HEK293 (cell line): ENCODE data around the gene ZMYND15.

Source experiments
- CTCF ChIA-PET: fragments of 350-600 bp; formaldehyde crosslinking; extraction: SDS; loops from one replicate; lab custom pipeline; 2021; ENCODE audit warnings: antibody characterized with exemption; lab: Yijun Ruan, JAX
- POLR2A ChIA-PET: fragments of 300-600 bp; formaldehyde crosslinking; extraction: SDS; loops from one replicate; lab custom pipeline; 2020; ENCODE audit warnings: antibody characterized with exemption, inconsistent platforms; lab: Yijun Ruan, JAX
- H3K27ac ChIP-seq: fragments of 200-500 bp; sonication (Bioruptor generic); 2 replicates; pipeline ENCODE4 v1.5.1; 2014; ENCODE audit warnings: low read depth, low read length, control low read depth, inconsistent platforms; ENCODE audit errors: extremely low read depth
- H3K36me3 ChIP-seq, 2 experiments: fragments of 200-500 bp in 1 of 2; sonication (Bioruptor generic) in 1 of 2; 1 replicate in 1 of 2; 2 replicates in 1 of 2; pipeline ENCODE4 v1.5.1; 2014 to 2017; ENCODE audit warnings: inconsistent platforms in 2 of 2, low read length in 2 of 2; ENCODE audit not compliant: control insufficient read depth in 2 of 2, insufficient read depth in 1 of 2
- H3K4me1 ChIP-seq: fragments of 200-500 bp; sonication (Bioruptor generic); 2 replicates; pipeline ENCODE4 v1.5.1; 2014; ENCODE audit warnings: mild to moderate bottlenecking, low read length, inconsistent platforms; ENCODE audit not compliant: control insufficient read depth, insufficient read depth
- H3K4me3 ChIP-seq: 2 replicates; pipeline ENCODE4 v1.5.1; 2011; ENCODE audit warnings: low read depth, mild to moderate bottlenecking, control low read depth, low read length, moderate library complexity
- H3K9me3 ChIP-seq: fragments of 200-500 bp; sonication (Bioruptor generic); 2 replicates; pipeline ENCODE4 v1.5.1; 2014; ENCODE audit warnings: low read depth, low read length, inconsistent platforms; ENCODE audit not compliant: control insufficient read depth, insufficient read depth
- HOXA7 ChIP-seq: sonication (generic); formaldehyde crosslinking; IDR thresholded peaks from 2 replicates; pipeline ENCODE4 v1.8.1; 2022; ENCODE audit warnings: missing genetic modification reagents, borderline replicate concordance
- KLF1 ChIP-seq: fragments of 450-650 bp; formaldehyde crosslinking; IDR thresholded peaks from 2 replicates; pipeline ENCODE4 v1.5.1; 2016; ENCODE audit warnings: missing biosample characterization, missing genetic modification characterization
- OVOL3 ChIP-seq: fragments of 450-650 bp; formaldehyde crosslinking; IDR thresholded peaks from 2 replicates; pipeline ENCODE4 v1.5.1; 2016; ENCODE audit warnings: missing biosample characterization, missing genetic modification characterization
- RBAK ChIP-seq: fragments of 450-650 bp; formaldehyde crosslinking; IDR thresholded peaks from 2 replicates; pipeline ENCODE4 v1.5.1; 2016; ENCODE audit warnings: missing biosample characterization, missing genetic modification characterization
- SALL2 ChIP-seq: fragments of 450-650 bp; formaldehyde crosslinking; IDR thresholded peaks from 2 replicates; pipeline ENCODE4 v1.5.0; 2017; ENCODE audit warnings: missing biosample characterization, mild to moderate bottlenecking, missing genetic modification characterization, borderline replicate concordance
- SETDB1 ChIP-seq: IDR thresholded peaks from one replicate; pipeline ENCODE4 v1.6.1; 2017; ENCODE audit warnings: mild to moderate bottlenecking, low read length, moderate library complexity, mixed read lengths; ENCODE audit not compliant: insufficient read length
- ZNF155 ChIP-seq: fragments of 450-650 bp; formaldehyde crosslinking; IDR thresholded peaks from 2 replicates; pipeline ENCODE4 v1.5.1; 2016; ENCODE audit warnings: missing biosample characterization, missing genetic modification characterization
- ZNF335 ChIP-seq: fragments of 450-650 bp; formaldehyde crosslinking; conservative IDR thresholded peaks from 2 replicates; pipeline ENCODE4 v1.5.1; 2016; ENCODE audit warnings: missing biosample characterization, missing genetic modification characterization
- ZNF354C ChIP-seq: fragments of 450-650 bp; formaldehyde crosslinking; IDR thresholded peaks from 2 replicates; pipeline ENCODE4 v1.5.1; 2016; ENCODE audit warnings: missing biosample characterization, missing genetic modification characterization, low read depth, borderline replicate concordance
- ZNF37A ChIP-seq: fragments of 450-650 bp; IDR thresholded peaks from 2 replicates; pipeline ENCODE4 v1.5.1; 2018; ENCODE audit warnings: missing biosample characterization, missing genetic modification characterization
- ZNF558 ChIP-seq: fragments of 450-650 bp; formaldehyde crosslinking; IDR thresholded peaks from 2 replicates; pipeline ENCODE4 v1.5.1; 2016; ENCODE audit warnings: missing biosample characterization, missing genetic modification characterization
- ZNF600 ChIP-seq: fragments of 450-650 bp; formaldehyde crosslinking; IDR thresholded peaks from 2 replicates; pipeline ENCODE4 v1.5.1; 2016; ENCODE audit warnings: missing biosample characterization, missing genetic modification characterization
- ZNF777 ChIP-seq: fragments of 450-650 bp; formaldehyde crosslinking; IDR thresholded peaks from 2 replicates; pipeline ENCODE4 v1.5.1; 2017; ENCODE audit warnings: missing biosample characterization, missing genetic modification characterization, borderline replicate concordance
- ZNF792 ChIP-seq: fragments of 450-650 bp; formaldehyde crosslinking; IDR thresholded peaks from 2 replicates; pipeline ENCODE4 v1.5.1; 2016; ENCODE audit warnings: missing biosample characterization, missing genetic modification characterization
- TF ChIP-seq, protein P1 (sequence below): fragments of 450-650 bp; formaldehyde crosslinking; IDR thresholded peaks from 2 replicates; pipeline ENCODE4 v1.5.1; 2016; ENCODE audit warnings: missing biosample characterization, missing genetic modification characterization
- TF ChIP-seq, protein P2 (sequence below): fragments of 450-650 bp; formaldehyde crosslinking; IDR thresholded peaks from 2 replicates; pipeline ENCODE4 v1.5.1; 2016; ENCODE audit warnings: missing biosample characterization, missing genetic modification characterization
- TF ChIP-seq, protein P3 (sequence below): sonication (generic); formaldehyde crosslinking; IDR thresholded peaks from 2 replicates; pipeline ENCODE4 v1.8.1; 2022; ENCODE audit warnings: mild to moderate bottlenecking, moderate library complexity, missing genetic modification reagents
- TF ChIP-seq, protein P4 (sequence below): fragments of 450-650 bp; formaldehyde crosslinking; IDR thresholded peaks from 2 replicates; pipeline ENCODE4 v1.5.1; 2017; ENCODE audit warnings: missing biosample characterization, missing genetic modification characterization
- TF ChIP-seq, protein P5 (sequence below): fragments of 450-650 bp; formaldehyde crosslinking; IDR thresholded peaks from 2 replicates; pipeline ENCODE4 v1.5.1; 2016; ENCODE audit warnings: missing biosample characterization, missing genetic modification characterization

The ZMYND15 gene

DNA sequence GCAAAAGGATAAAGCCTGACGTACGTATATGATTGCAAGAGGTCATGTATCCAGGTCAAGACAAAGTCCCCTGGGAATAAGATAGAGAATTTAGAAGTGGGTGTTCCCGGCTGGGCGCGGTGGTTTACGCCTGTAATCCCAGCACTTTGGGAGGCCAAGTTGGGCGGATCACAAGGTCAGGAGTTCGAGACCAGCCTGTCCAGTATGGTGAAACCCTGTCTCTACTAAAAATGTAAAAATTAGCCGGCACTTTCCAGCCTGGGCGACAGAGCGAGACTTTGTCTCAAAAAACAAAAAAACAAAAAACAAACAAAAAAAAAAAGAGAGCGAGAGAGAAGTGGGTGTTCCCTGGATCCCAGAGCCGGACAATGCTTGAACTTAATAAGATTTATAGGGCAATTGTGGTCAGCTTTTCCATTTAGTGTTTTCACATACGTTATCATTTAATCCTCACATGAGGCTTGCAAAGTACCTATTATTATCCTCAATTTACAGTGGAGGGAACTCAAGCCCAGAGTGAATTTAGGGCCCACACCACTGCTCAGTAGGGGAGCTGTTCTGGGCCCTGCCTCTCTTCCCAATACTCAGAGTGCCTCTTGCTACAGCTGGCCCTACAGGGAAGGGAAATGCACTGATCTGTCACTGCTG, 48.6 kb downstream of the ZMYND15 start (continued):
- TF ChIP-seq OVOL3 (tag by site-specific recombination) (no peak), SETDB1 (no peak), ZNF600 (tag by site-specific recombination) (no peak)

DNA sequence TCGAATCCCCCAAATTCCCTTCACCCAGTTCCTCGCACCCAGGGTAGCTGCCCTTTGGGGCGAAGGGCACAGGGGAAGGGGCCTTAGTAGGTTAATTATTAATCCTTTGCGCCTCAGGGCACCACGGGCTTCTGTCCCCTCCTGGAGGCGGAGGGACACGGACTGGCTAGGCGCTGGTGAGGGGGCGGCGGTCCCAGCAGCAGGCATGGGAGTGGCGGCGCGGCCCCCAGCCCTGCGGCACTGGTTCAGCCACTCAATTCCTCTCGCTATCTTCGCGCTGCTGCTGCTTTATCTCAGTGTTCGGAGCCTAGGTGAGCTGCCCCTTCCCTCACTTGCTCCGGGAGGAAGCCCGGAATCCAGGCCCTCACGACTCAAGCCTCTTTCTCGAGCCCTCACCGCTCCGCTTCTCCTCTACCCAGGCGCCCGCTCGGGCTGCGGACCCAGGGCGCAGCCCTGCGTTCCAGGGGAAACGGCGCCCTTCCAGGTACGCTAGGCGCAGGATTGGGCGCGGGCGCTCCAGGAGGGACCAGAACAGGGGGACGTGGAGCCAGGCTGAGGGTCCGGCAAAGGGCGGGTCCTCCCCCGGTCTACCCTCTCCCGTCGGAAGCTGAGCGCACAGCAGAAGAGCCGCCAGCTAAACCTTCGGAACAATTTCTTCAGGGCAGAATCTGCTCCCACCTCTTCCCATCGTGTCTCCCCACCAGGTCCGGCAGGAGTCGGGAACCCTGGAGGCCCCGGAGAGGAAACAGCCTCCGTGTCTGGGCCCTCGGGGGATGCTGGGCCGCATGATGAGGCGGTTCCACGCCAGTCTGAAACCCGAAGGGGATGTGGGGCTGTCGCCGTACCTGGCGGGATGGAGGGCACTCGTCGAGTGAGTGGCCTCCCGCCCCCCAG, 49.4 kb downstream of the ZMYND15 start, which contains the start of gene GLTPD2:
Gene GLTPD2, plus strand, starts transcription at position 158 of the 894 bp plus-strand sequence. Its CDS starts 48 bp downstream, at position 206.
- ChIA-PET POLR2A (interaction anchor here (0.8 to 3.8 kb wide), 17 partner anchors 10 to 234 kb away, joined by 3 to 31 read pairs (median 4); partner anchors contain the start of genes ARRB2, MED11, MINK1 and MYBBP1A), CTCF (interaction anchor here (0.6 to 4.9 kb wide), 40 partner anchors 10 to 846 kb away, joined by 3 to 37 read pairs (median 6); partner anchors contain the start of genes ARRB2, MED11, PELP1 and PLD2)

DNA sequence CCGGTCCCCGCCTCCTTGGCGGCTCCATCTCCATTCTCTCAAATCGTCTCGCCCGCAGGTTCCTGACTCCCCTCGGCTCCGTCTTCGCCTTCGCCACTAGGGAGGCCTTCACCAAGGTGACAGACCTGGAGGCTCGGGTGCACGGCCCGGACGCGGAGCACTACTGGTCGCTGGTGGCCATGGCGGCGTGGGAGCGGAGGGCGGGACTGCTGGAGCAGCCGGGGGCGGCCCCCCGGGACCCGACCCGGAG, 50.0 kb downstream of the ZMYND15 start:
- CTCF ChIA-PET: interaction anchor here (0.6 to 4.9 kb wide), 37 partner anchors 9 to 846 kb away, joined by 3 to 37 read pairs (median 6); partner anchors contain the start of genes ARRB2, MED11, PELP1 and PLD2
- no peaks in the 10 kb centered on the region for H3K36me3 ChIP-seq
- H3K27ac ChIP-seq: peak overlapping the region; percentile 96
- POLR2A ChIA-PET: interaction anchor here (0.8 to 3.8 kb wide), 20 partner anchors 10 to 234 kb away, joined by 3 to 31 read pairs (median 4); partner anchors contain the start of genes ARRB2, CXCL16, MED11 and MINK1
- no peaks in the 10 kb centered on the region for H3K9me3 ChIP-seq
- H3K4me3 ChIP-seq: peak overlapping the region; percentile 62
- H3K4me1 ChIP-seq: peaks cover 4% of the 10 kb centered on the region
- TF ChIP-seq KLF1 (tag by site-specific recombination) (no peak), ZNF37A (tag by site-specific recombination) (no peak), RBAK (tag by site-specific recombination) (no peak), HOXA7 (no peak), ZNF558 (tag by site-specific recombination) (no peak), ZNF155 (tag by site-specific recombination) (no peak)
- TF ChIP-seq, protein P1, sequence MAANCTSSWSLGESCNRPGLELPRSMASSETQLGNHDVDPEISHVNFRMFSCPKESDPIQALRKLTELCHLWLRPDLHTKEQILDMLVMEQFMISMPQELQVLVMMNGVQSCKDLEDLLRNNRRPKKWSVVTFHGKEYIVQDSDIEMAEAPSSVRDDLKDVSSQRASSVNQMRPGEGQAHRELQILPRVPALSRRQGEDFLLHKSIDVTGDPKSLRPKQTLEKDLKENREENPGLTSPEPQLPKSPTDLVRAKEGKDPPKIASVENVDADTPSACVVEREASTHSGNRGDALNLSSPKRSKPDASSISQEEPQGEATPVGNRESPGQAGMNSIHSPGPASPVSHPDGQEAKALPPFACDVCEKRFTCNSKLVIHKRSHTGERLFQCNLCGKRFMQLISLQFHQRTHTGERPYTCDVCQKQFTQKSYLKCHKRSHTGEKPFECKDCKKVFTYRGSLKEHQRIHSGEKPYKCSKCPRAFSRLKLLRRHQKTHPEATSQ: no peak
- TF ChIP-seq, protein P2, sequence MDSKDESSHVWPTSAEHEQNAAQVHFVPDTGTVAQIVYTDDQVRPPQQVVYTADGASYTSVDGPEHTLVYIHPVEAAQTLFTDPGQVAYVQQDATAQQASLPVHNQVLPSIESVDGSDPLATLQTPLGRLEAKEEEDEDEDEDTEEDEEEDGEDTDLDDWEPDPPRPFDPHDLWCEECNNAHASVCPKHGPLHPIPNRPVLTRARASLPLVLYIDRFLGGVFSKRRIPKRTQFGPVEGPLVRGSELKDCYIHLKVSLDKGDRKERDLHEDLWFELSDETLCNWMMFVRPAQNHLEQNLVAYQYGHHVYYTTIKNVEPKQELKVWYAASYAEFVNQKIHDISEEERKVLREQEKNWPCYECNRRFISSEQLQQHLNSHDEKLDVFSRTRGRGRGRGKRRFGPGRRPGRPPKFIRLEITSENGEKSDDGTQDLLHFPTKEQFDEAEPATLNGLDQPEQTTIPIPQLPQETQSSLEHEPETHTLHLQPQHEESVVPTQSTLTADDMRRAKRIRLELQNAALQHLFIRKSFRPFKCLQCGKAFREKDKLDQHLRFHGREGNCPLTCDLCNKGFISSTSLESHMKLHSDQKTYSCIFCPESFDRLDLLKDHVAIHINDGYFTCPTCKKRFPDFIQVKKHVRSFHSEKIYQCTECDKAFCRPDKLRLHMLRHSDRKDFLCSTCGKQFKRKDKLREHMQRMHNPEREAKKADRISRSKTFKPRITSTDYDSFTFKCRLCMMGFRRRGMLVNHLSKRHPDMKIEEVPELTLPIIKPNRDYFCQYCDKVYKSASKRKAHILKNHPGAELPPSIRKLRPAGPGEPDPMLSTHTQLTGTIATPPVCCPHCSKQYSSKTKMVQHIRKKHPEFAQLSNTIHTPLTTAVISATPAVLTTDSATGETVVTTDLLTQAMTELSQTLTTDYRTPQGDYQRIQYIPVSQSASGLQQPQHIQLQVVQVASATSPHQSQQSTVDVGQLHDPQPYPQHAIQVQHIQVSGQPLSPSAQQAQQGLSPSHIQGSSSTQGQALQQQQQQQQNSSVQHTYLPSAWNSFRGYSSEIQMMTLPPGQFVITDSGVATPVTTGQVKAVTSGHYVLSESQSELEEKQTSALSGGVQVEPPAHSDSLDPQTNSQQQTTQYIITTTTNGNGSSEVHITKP: peak; percentile 61

More for the DNA sequence above, 49.4 kb downstream of the ZMYND15 start, which contains the start of gene GLTPD2:
- Histone ChIP-seq H3K9me3 (no peaks in the 10 kb centered on the region), H3K4me3 (peak within 1 kb of the TSS; percentile 62), H3K4me1 (peaks cover 4% of the 10 kb centered on the region), H3K27ac (peak within 1 kb of the TSS; percentile 96), H3K36me3 (no peaks in the 10 kb centered on the region)
- TF ChIP-seq ZNF792 (tag by site-specific recombination) (0 out of 2 replicates have a peak, but pooled peaks have one; percentile 7), ZNF354C (tag by site-specific recombination) (no peak), ZNF777 (tag by site-specific recombination) (peak; percentile 15; the same call in 1 of the 2 replicates), ZNF335 (tag by site-specific recombination) (peak; percentile 70; the same call in 1 of the 2 replicates), SALL2 (tag by site-specific recombination) (no peak)
- TF ChIP-seq, protein P3, sequence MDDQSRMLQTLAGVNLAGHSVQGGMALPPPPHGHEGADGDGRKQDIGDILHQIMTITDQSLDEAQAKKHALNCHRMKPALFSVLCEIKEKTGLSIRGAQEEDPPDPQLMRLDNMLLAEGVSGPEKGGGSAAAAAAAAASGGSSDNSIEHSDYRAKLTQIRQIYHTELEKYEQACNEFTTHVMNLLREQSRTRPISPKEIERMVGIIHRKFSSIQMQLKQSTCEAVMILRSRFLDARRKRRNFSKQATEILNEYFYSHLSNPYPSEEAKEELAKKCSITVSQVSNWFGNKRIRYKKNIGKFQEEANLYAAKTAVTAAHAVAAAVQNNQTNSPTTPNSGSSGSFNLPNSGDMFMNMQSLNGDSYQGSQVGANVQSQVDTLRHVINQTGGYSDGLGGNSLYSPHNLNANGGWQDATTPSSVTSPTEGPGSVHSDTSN (CRISPR knock-in tag): 0 out of 2 replicates have a peak, but pooled peaks have one; percentile 16
- TF ChIP-seq, protein P4, sequence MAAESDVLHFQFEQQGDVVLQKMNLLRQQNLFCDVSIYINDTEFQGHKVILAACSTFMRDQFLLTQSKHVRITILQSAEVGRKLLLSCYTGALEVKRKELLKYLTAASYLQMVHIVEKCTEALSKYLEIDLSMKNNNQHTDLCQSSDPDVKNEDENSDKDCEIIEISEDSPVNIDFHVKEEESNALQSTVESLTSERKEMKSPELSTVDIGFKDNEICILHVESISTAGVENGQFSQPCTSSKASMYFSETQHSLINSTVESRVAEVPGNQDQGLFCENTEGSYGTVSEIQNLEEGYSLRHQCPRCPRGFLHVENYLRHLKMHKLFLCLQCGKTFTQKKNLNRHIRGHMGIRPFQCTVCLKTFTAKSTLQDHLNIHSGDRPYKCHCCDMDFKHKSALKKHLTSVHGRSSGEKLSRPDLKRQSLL (tag by site-specific recombination): peak; percentile 52; the same call in 1 of the 2 replicates
- TF ChIP-seq, protein P5, sequence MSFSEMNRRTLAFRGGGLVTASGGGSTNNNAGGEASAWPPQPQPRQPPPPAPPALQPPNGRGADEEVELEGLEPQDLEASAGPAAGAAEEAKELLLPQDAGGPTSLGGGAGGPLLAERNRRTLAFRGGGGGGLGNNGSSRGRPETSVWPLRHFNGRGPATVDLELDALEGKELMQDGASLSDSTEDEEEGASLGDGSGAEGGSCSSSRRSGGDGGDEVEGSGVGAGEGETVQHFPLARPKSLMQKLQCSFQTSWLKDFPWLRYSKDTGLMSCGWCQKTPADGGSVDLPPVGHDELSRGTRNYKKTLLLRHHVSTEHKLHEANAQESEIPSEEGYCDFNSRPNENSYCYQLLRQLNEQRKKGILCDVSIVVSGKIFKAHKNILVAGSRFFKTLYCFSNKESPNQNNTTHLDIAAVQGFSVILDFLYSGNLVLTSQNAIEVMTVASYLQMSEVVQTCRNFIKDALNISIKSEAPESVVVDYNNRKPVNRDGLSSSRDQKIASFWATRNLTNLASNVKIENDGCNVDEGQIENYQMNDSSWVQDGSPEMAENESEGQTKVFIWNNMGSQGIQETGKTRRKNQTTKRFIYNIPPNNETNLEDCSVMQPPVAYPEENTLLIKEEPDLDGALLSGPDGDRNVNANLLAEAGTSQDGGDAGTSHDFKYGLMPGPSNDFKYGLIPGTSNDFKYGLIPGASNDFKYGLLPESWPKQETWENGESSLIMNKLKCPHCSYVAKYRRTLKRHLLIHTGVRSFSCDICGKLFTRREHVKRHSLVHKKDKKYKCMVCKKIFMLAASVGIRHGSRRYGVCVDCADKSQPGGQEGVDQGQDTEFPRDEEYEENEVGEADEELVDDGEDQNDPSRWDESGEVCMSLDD (tag by site-specific recombination): 0 out of 2 replicates have a peak, but pooled peaks have one; percentile 16
